Measurements from ENCODE around the gene GPC6.

GRCh38 chr13:94209117-94209516 is 982.5 kb downstream of the GPC6 start:
- no peak for TF ChIP-seq POLR2AphosphoS5 (IDR thresholded peaks at IDR 0.05; ENCODE audit: insufficient read depth in 1 of 2, low read depth in 1 of 2)
- TF ChIP-seq, protein P1, sequence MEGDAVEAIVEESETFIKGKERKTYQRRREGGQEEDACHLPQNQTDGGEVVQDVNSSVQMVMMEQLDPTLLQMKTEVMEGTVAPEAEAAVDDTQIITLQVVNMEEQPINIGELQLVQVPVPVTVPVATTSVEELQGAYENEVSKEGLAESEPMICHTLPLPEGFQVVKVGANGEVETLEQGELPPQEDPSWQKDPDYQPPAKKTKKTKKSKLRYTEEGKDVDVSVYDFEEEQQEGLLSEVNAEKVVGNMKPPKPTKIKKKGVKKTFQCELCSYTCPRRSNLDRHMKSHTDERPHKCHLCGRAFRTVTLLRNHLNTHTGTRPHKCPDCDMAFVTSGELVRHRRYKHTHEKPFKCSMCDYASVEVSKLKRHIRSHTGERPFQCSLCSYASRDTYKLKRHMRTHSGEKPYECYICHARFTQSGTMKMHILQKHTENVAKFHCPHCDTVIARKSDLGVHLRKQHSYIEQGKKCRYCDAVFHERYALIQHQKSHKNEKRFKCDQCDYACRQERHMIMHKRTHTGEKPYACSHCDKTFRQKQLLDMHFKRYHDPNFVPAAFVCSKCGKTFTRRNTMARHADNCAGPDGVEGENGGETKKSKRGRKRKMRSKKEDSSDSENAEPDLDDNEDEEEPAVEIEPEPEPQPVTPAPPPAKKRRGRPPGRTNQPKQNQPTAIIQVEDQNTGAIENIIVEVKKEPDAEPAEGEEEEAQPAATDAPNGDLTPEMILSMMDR (IDR thresholded peaks at IDR 0.05): no peak

Data from vagina (tissue), 2 donors.